22Rv1 (cell line): ENCODE data around the gene USP24.

Experiments
- CTCF ChIP-seq: fragments of 450-650 bp; IDR thresholded peaks from 2 replicates; pipeline ENCODE4 v1.5.1; 2017; ENCODE audit warnings: mild to moderate bottlenecking
- ZFX ChIP-seq: fragments of 450-650 bp; IDR thresholded peaks from 2 replicates; pipeline ENCODE4 v1.6.1; 2017; ENCODE audit warnings: antibody characterized with exemption, borderline replicate concordance

GRCh38 chr1:55239548-55239947 lies 24.4 kb upstream of the USP24 start:
- TF ChIP-seq CTCF (no peak), ZFX (no peak)
